Activated T-helper 17 cell treated with anti-CD3 and anti-CD28 coated beads, Interleukin-2, amount 50 U/mL, for 72 hours (primary cell): ENCODE measurements around the gene UBE2L3. TPM values are rescaled to one million over a fixed set of nuclear protein-coding genes. Genes with fewer than 3 reads are reported as not detected.
"Not testable (repeated sequence)": the region's sequence is repeated elsewhere in the genome, so short reads cannot be mapped to it uniquely, and the experiment has no call there.

Experiments used
- ATAC-seq: fragments of 150-1000 bp; cut with Tn5 transposase; replicated peaks from 2 replicates; pipeline ENCODE4 v1.10.0; 2021; ENCODE audit warnings: mild to moderate bottlenecking, moderate library complexity
- H3K27ac Mint-ChIP-seq: one replicate; pipeline ENCODE4 v1.8.0; 2022; ENCODE audit warnings: mixed read lengths
- H3K27me3 Mint-ChIP-seq: one replicate; pipeline ENCODE4 v1.8.0; 2022; ENCODE audit warnings: mixed read lengths
- H3K36me3 Mint-ChIP-seq: one replicate; pipeline ENCODE4 v1.8.0; 2022; ENCODE audit warnings: low read depth, mild to moderate bottlenecking, mixed read lengths
- H3K4me1 Mint-ChIP-seq: one replicate; pipeline ENCODE4 v1.8.0; 2022; ENCODE audit warnings: mixed read lengths
- H3K4me3 Mint-ChIP-seq: one replicate; pipeline ENCODE4 v1.8.0; 2022; ENCODE audit warnings: mild to moderate bottlenecking, mixed read lengths
- H3K9me3 Mint-ChIP-seq: one replicate; pipeline ENCODE4 v1.8.0; 2022; ENCODE audit warnings: mixed read lengths
- total RNA-seq, 2 donors: library from RNA; stranded (reverse); gene quantifications; one replicate each; pipeline ENCODE4 v1.2.3, GENCODE V29; 2022

The UBE2L3 gene
- total RNA-seq, 2 donors from 2014 or later = 36.6 to 78.9 TPM

DNA sequence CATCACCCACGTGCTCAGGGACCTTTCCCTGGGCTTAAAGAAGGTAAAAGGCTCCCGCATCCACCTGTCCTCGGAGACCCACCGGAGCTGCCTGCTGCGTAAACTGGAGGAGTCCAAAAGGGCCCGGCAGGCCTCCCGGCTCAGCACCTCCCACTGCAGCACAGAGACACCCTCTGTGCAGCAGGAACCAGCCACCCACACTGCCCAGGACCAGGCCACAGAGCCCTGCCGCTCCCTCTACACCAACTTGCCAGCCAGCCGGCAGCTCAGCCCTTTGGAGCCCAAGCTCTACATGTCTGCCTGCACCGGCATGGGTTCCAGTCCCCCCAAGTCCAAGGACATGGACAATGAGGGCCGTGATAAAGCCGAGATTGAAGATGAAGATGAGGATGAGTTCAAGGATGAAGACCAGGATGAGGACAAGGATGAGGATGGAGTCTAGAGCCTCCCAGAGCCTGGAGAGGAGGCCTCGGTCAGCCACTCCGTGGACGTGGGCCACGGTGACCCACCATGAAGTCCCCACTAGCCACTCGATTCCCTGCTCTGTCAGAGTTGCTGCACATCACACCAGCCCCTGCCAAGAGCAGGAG, 69.2 kb downstream of the UBE2L3 start:
- Mint-ChIP-seq H3K9me3 (no peaks in the 10 kb centered on the region), H3K4me3 (no peak overlapping the region), H3K4me1 (peaks cover 11% of the 10 kb centered on the region), H3K36me3 (no peaks in the 10 kb centered on the region), H3K27me3 (no peaks in the 10 kb centered on the region), H3K27ac (no peak overlapping the region)
- no peak for ATAC-seq

DNA sequence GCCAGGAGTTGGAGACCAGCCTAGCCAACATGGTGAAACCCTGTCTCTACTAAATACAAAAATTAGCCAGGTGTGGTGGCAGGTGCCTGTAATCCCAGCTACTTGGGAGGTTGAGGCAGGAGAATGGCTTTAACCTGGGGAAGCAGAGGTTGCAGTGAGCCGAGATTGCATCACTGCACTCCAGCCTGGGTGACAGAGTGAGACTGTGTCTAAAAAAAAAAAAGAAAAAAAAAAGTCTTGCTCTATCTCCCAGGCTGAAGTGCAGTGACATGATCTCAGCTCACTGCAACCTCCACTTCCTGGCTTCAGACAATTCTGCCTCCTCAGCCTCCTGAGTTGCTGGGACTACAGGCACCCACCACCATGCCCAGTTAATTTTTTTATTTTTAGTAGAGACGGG, 69.9 kb downstream of the UBE2L3 start:
- not testable (repeated sequence) for H3K36me3 Mint-ChIP-seq, H3K9me3 Mint-ChIP-seq, H3K4me3 Mint-ChIP-seq, H3K27me3 Mint-ChIP-seq, ATAC-seq, H3K27ac Mint-ChIP-seq
- H3K4me1 Mint-ChIP-seq = peaks cover 15% of the 10 kb centered on the region

DNA sequence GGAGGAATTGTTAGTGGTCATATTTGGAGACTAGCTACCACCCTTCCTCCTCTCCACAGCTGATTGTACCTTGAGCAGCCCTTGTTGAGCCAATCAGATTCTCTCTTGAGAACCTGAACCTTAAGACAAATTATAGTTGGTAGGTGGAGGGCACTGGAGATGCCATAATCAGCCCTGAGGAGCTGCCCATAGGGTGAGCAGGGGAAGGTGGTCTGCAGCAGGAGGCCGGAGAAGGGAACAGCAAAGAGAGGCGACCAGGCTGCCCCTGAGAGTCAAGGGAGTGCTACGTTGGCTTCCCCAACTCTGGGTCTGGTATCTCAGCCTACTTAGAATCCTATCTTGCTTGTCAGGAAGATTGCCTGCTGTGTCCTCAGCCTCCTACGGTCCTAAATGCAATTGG, 71.8 kb downstream of the UBE2L3 start:
- H3K27me3 Mint-ChIP-seq = no peaks in the 10 kb centered on the region
- no peak overlapping the region for H3K4me3 Mint-ChIP-seq
- peaks cover 22% of the 10 kb centered on the region for H3K4me1 Mint-ChIP-seq
- H3K9me3 Mint-ChIP-seq = no peaks in the 10 kb centered on the region
- peaks cover 15% of the 10 kb centered on the region for H3K36me3 Mint-ChIP-seq
- ATAC-seq = no peak
- H3K27ac Mint-ChIP-seq = no peak overlapping the region

DNA sequence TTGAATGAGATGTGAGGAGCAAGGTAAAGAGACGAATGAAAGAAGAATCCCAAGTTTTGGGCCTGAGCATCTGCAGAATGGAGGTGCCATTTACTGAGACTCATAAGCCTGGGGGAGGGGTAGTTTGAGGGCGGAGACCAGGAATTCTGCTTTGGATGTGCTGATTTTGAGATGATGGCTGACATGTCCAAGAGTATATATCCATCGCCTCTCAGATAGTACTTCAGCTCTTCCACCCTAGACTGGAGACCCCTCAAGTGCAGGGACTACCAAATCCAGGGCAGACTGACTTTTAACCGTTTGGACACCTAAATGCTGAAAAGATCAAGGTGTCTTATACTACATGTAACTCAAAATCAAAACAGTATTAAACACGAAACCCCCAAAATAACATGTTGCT, 73.3 kb downstream of the UBE2L3 start:
- Mint-ChIP-seq H3K4me1 (peaks cover 22% of the 10 kb centered on the region), H3K27me3 (no peaks in the 10 kb centered on the region), H3K27ac (no peak overlapping the region), H3K9me3 (no peaks in the 10 kb centered on the region), H3K36me3 (peaks cover 28% of the 10 kb centered on the region), H3K4me3 (peak overlapping the region; percentile 81)
- no peak for ATAC-seq

DNA sequence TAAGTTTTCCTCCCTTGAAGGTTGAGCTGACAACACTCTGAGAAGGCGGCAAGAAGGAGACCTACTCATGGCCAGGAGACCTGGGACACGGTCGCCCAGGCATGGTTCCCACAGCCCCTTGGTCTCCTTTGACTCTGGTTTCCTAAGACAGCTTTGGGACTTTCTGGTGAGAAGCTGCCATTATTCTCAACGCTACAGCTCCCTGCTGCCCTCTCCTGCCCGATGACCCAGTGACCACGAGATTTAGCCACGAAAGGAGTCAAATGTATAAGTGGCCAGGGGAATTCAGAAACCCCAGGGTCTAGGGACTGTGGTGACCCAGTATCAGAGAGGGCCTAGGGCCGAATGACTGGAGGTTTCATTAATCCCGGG, 73.9 kb downstream of the UBE2L3 start:
- H3K9me3 Mint-ChIP-seq = no peaks in the 10 kb centered on the region
- peaks cover 34% of the 10 kb centered on the region for H3K36me3 Mint-ChIP-seq
- no peak for ATAC-seq
- H3K27me3 Mint-ChIP-seq = no peaks in the 10 kb centered on the region
- peak overlapping the region; percentile 63 for H3K27ac Mint-ChIP-seq
- peaks cover 22% of the 10 kb centered on the region for H3K4me1 Mint-ChIP-seq
- peak overlapping the region; percentile 81 for H3K4me3 Mint-ChIP-seq

DNA sequence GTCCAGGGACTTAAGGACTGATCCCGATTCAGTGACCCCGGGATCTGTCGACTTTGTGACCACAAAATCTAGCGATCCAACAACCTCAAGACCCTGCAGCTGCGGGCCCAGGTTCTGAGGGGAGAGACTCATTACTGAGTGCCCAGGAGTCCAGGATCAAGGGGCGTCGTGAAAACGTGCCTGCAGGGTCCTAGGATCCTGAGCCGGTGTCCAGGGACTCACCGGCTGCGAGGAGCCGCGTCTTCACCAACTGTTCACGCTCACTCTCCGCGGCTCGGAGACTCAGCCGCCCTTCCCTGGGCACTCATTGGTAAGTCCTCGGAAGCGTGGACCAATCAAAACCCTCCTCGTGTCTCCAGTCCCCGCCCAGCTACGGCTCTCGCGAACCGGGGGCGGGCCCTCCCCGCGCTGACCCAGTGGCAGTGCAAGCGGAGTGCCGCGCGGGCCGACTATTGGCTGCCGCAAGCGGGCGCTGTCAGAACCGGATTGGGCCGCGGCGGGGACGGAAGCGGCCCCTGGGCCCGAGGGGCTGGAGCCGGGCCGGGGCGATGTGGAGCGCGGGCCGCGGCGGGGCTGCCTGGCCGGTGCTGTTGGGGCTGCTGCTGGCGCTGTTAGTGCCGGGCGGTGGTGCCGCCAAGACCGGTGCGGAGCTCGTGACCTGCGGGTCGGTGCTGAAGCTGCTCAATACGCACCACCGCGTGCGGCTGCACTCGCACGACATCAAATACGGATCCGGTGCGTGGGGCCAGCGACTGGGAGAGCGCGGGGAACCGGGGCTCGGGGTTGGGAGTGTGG, 74.5 kb downstream of the UBE2L3 start, which contains the start of gene SDF2L1:
TSS of gene SDF2L1 (plus strand) at position 514 of the 795 bp plus-strand sequence. CDS start at position 549, 35 bp downstream.
- Mint-ChIP-seq H3K4me1 (peaks cover 22% of the 10 kb centered on the region), H3K36me3 (peaks cover 40% of the 10 kb centered on the region), H3K4me3 (peak within 1 kb of the TSS; percentile 81), H3K27ac (peak within 1 kb of the TSS; percentile 63), H3K9me3 (no peaks in the 10 kb centered on the region), H3K27me3 (no peaks in the 10 kb centered on the region)
- peak; percentile 99 for ATAC-seq

DNA sequence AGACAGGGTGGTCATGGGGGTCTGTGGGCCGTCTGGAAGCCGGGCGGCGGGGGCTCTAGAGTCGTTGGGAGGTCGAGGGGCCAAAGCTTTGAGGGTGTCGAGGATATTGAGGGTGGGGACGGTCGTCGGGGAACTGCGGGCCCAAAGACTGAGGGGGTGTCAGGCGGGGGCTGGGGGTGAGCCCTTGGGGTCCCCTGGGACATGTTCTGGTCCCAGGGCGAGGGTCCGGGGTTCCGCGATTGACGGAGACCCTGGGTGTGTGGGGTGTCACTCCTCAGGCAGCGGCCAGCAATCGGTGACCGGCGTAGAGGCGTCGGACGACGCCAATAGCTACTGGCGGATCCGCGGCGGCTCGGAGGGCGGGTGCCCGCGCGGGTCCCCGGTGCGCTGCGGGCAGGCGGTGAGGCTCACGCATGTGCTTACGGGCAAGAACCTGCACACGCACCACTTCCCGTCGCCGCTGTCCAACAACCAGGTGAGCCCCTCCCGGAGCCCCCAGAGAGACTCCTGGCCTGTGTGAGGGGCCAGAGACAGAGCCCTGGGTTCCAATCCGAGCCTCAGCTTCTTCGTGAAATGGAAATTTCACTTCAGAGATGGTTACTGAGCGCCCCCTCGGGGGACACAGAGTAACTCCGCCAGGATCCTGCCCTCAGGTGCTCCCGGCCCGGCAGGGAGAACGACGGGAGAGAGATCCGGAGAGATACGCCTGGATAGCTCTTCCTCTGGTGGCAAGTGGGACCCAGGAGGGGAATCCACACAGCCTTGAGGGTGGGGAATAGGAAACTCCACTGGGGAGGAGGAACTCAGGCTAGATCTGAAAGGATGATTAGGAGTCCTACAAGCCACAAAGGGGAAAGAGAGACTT, 75.3 kb downstream of the UBE2L3 start:
- ATAC-seq = no peak
- H3K27ac Mint-ChIP-seq = peak overlapping the region; percentile 63
- peaks cover 22% of the 10 kb centered on the region for H3K4me1 Mint-ChIP-seq
- H3K36me3 Mint-ChIP-seq = peaks cover 41% of the 10 kb centered on the region
- H3K9me3 Mint-ChIP-seq = no peaks in the 10 kb centered on the region
- no peaks in the 10 kb centered on the region for H3K27me3 Mint-ChIP-seq
- peak overlapping the region; percentile 81 for H3K4me3 Mint-ChIP-seq

DNA sequence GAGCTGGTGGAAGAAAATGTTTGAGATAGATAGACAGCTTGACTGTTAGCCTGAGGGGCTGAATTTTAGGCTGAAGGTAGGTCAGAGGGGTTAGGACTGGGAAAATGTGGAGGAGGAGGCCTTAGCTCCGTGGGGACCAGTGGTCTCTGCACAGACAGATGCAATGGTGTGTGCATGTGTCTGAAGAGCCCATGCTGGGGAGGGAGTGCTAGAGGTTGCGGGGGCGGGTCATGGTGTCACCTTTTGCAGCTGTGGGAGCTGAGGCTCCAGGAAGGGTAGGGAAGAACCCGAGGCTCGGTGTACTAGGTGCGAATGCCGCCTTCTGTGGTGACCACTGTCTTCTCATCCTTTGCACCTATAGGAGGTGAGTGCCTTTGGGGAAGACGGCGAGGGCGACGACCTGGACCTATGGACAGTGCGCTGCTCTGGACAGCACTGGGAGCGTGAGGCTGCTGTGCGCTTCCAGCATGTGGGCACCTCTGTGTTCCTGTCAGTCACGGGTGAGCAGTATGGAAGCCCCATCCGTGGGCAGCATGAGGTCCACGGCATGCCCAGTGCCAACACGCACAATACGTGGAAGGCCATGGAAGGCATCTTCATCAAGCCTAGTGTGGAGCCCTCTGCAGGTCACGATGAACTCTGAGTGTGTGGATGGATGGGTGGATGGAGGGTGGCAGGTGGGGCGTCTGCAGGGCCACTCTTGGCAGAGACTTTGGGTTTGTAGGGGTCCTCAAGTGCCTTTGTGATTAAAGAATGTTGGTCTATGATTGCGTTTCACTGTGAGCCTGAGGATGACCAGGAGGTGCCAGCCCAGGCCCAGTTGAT, 76.2 kb downstream of the UBE2L3 start:
- no peak for ATAC-seq

DNA sequence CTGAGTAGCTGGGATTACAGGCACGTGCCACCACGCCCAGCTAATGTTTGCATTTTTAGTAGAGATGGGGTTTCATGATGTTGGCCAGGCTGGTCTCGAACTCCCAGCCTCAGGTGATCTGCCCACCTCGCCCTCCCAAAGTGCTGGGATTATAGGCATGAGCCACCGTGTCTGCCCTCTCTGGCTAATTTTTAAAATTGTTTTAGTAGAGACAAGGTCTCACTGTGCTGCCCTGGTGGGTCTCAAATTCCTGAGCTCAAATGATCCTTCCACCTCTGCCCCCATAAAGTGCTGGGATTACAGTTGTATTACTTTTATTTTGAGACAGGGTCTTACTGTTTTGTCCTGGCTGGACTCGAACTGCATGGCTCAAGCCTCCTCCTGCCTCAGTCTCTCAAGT, 78.0 kb downstream of the UBE2L3 start:
- not testable (repeated sequence) for H3K27me3 Mint-ChIP-seq, H3K9me3 Mint-ChIP-seq, H3K27ac Mint-ChIP-seq, H3K4me3 Mint-ChIP-seq, ATAC-seq
- peaks cover 58% of the 10 kb centered on the region for H3K36me3 Mint-ChIP-seq
- peaks cover 22% of the 10 kb centered on the region for H3K4me1 Mint-ChIP-seq

More for the DNA sequence above, 76.2 kb downstream of the UBE2L3 start:
- H3K36me3 Mint-ChIP-seq = peaks cover 49% of the 10 kb centered on the region
- peak overlapping the region; percentile 63 for H3K27ac Mint-ChIP-seq
- H3K4me1 Mint-ChIP-seq = peaks cover 22% of the 10 kb centered on the region
- H3K9me3 Mint-ChIP-seq = no peaks in the 10 kb centered on the region
- H3K4me3 Mint-ChIP-seq = peak overlapping the region; percentile 81
- H3K27me3 Mint-ChIP-seq = no peaks in the 10 kb centered on the region

DNA sequence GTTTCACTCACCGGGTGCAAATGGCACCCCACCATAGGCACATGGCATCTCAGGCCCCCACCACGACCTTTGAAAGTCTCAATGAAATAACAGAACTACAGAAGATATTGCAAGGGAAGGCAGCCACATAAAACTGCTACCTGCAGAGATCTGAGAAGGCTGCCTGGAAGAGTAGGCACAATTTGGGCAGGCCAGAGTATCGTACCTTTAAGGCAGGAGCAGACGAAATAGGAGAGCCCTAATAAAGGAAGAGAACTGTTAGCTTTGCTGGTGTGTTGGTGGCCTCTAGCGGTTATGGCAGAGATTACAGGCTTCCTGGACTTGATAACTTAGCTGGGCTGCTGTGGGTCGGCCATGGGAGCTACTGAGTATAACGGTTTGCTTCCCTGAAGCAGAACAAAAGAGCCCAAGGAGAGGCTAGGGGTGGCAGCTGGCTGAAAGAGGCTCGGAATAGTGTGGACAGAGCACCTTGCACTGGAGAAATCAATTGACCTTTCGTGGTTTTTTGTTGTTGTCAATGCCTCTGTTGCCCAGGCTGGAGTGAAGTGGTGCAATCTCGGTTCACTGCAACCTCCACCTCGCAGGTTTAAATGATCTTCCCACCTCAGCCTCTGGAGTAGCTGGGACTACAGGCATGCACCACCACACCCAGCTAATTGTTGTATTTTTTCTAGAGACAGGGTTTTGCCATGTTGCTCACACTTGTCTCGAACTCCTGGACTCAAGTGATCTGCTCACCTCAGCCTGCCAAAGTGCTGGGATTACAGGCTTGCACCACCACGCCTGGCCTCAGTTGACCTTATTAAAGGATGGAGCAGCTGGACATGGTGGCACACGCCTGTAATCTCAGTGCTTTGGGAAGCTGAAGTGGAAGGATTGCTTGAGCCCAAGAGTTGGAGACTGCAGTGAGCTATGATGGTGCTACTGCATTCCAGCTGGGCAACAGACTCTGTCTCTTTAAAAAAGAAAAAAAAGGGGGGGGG, 79.4 kb downstream of the UBE2L3 start:
- peak; percentile 11 for ATAC-seq
- Mint-ChIP-seq H3K36me3 (peaks cover 58% of the 10 kb centered on the region), H3K27me3 (no peaks in the 10 kb centered on the region), H3K27ac (no peak overlapping the region), H3K9me3 (no peaks in the 10 kb centered on the region), H3K4me3 (no peak overlapping the region), H3K4me1 (peaks cover 19% of the 10 kb centered on the region)

DNA sequence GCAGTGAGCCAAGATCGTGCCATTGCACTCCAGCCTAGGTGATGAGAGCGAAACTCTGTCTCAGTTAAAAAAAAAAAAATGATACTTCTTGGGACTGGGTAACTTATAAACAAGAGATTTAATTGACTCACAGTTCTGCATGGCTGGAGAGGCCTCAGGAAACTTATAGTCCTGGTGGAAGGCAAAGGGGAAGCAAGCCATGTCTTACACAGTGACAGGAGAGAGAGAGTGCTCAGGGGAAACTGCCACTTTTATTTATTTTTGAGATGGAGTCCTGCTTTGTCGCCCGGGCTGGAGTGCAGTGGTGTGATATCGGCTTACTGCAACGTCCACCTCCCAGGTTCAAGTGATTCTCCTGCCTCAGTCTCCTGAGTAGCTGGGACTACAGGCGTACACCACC, 82.8 kb downstream of the UBE2L3 start:
- H3K27ac Mint-ChIP-seq = no peak overlapping the region
- peak overlapping the region; percentile 93 for H3K4me3 Mint-ChIP-seq
- peaks cover 35% of the 10 kb centered on the region for H3K36me3 Mint-ChIP-seq
- ATAC-seq = no peak
- no peaks in the 10 kb centered on the region for H3K9me3 Mint-ChIP-seq
- peaks cover 5% of the 10 kb centered on the region for H3K4me1 Mint-ChIP-seq
- no peaks in the 10 kb centered on the region for H3K27me3 Mint-ChIP-seq

DNA sequence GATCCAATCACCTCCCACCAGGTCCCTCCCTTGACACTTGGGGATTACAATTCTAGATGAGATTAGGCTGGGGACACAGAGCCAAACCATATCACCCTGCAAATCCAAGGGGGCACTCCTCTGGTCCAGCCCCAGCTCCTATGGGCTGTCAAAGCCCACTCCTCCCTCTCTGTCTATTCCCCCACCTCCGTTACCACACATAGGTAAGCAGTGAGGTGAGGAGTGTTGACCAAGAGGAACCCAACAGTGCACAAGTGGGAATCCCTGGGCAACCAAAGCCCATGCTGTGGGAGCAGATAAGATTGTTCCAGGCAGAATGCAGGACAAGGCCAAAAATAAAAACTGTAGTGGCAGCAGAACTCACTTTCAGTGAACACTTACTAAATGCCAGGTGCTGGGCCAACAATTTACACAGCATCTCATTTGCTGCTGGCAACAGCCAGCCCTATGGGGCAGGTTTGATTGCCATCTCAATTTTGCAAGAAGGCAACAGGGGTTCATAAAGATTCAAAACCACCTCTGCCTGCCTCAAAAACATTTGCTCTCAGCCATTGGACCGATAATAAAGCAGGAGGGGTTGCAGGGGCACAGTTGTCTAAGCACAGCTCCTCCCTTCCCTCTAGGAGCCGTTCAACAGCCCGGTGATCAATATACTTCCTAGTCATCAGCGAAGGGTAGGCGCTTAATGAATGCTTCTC, 83.5 kb downstream of the UBE2L3 start:
- Mint-ChIP-seq H3K27me3 (no peaks in the 10 kb centered on the region), H3K4me1 (peaks cover 5% of the 10 kb centered on the region), H3K36me3 (peaks cover 28% of the 10 kb centered on the region), H3K9me3 (no peaks in the 10 kb centered on the region), H3K4me3 (peak overlapping the region; percentile 93), H3K27ac (peak overlapping the region; percentile 87)
- peak; percentile 23 for ATAC-seq
